KMS-11 (cell line): Measurements from ENCODE around the gene NR3C1.

ENCODE experiments used
- H2AFZ ChIP-seq: fragments of 200-600 bp; sonication (generic); 2 replicates; pipeline ENCODE4 v1.6.1; 2016; ENCODE audit warnings: antibody characterized with exemption, mixed run types, low read depth
- H3K27ac ChIP-seq: fragments of 200-600 bp; sonication (generic); 2 replicates; pipeline ENCODE4 v1.6.1; 2016; ENCODE audit warnings: mild to moderate bottlenecking, mixed run types
- H3K27me3 ChIP-seq: fragments of 200-600 bp; sonication (generic); 2 replicates; pipeline ENCODE4 v1.6.1; 2017; ENCODE audit warnings: mild to moderate bottlenecking, low read depth, mixed run types, moderate library complexity; ENCODE audit not compliant: insufficient read depth
- H3K36me3 ChIP-seq: fragments of 200-600 bp; sonication (generic); 2 replicates; pipeline ENCODE4 v1.6.1; 2017; ENCODE audit warnings: mild to moderate bottlenecking, mixed run types; ENCODE audit not compliant: insufficient read depth
- H3K4me1 ChIP-seq: fragments of 200-600 bp; sonication (generic); 2 replicates; pipeline ENCODE4 v1.6.1; 2016; ENCODE audit warnings: mild to moderate bottlenecking, low read depth, mixed run types; ENCODE audit not compliant: poor library complexity, severe bottlenecking
- H3K4me2 ChIP-seq: fragments of 200-600 bp; sonication (generic); 2 replicates; pipeline ENCODE4 v1.7.0; 2016; ENCODE audit warnings: mild to moderate bottlenecking, mixed run types
- H3K4me3 ChIP-seq: fragments of 200-600 bp; sonication (generic); IDR thresholded peaks from 2 replicates; pipeline ENCODE4 v1.6.1; 2017; ENCODE audit warnings: low read depth, low read length, mixed read lengths; ENCODE audit not compliant: insufficient read depth
- H3K79me2 ChIP-seq: fragments of 200-600 bp; sonication (generic); 2 replicates; pipeline ENCODE4 v1.6.1; 2016; ENCODE audit warnings: low read depth, mixed run types; ENCODE audit not compliant: insufficient read depth
- H3K9ac ChIP-seq: fragments of 200-600 bp; sonication (generic); 2 replicates; pipeline ENCODE4 v1.6.1; 2016; ENCODE audit warnings: mild to moderate bottlenecking, mixed run types
- H4K20me1 ChIP-seq: fragments of 200-600 bp; sonication (generic); 2 replicates; pipeline ENCODE4 v1.6.1; 2016; ENCODE audit warnings: mild to moderate bottlenecking, mixed run types; ENCODE audit not compliant: insufficient read depth
- CTCF ChIP-seq: fragments of 200-600 bp; sonication (generic); conservative IDR thresholded peaks from 2 replicates; pipeline ENCODE4 v1.6.1; 2017; ENCODE audit warnings: low read depth, mild to moderate bottlenecking, antibody characterized with exemption, low read length, moderate library complexity, mixed read lengths

Gene NR3C1

DNA sequence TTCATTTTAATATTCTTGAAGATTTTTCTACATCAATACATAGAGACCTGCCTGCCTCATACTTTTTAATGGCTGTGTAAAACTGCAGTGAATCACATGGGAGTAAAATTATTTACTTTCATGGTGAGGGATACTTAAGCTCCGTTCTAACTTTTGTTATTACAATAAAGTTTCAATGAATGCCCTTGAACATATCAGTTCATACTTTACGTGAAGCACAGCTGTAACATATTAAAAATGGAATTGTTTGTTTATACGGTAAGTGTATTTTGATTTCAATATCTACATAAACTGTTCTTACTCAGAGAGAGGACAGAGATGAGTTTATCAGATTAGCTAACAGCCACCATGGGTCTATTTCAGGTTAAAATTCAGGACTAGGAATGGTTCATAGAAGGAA, 155.1 kb downstream of the NR3C1 start:
- Histone ChIP-seq H3K9ac (no peak overlapping the region), H3K79me2 (no peaks in the 10 kb centered on the region), H3K4me3 (no peak overlapping the region), H3K36me3 (no peaks in the 10 kb centered on the region), H3K27ac (no peak overlapping the region), H3K4me2 (no peak overlapping the region), H3K4me1 (peaks cover 11% of the 10 kb centered on the region), H4K20me1 (no peaks in the 10 kb centered on the region), H3K27me3 (no peaks in the 10 kb centered on the region), H2AFZ (no peak overlapping the region)
- TF ChIP-seq CTCF, result no peak

DNA sequence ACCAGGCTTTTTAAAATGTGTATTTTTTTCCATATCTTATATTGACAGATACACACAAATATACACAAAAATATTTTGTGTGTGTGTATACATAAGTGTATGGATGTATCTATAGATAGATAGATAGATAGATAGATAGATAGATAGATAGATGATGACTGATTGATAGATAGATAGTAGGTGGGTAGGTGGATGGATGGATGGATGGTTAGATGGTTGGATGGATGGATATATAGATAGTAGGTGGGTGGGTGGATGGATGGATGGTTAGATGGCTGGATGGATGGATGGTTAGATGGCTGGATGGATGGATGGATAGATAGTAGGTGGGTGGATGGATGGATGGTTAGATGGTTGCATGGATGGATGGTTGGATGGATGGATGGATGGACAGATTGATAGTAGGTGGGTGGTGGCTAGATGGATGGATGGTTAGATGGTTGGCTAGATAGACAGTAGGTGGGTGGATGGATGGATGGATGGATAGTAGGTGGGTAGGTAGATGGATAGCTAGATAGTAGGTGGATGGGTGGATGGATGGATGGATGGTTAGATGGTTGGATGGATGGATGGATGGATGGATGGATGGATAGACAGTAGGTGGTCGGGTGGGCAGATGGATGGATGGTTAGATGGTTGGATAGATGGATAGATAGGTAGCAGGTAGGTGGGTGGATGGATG, 156.2 kb downstream of the NR3C1 start:
- no peaks in the 10 kb centered on the region for H3K36me3 ChIP-seq
- TF ChIP-seq CTCF, result no peak
- no peak overlapping the region for H3K4me2 ChIP-seq
- H3K27ac ChIP-seq, result no peak overlapping the region
- no peak overlapping the region for H3K9ac ChIP-seq
- H3K4me3 ChIP-seq, result no peak overlapping the region
- H3K27me3 ChIP-seq, result no peaks in the 10 kb centered on the region
- peaks cover 11% of the 10 kb centered on the region for H3K4me1 ChIP-seq
- H3K79me2 ChIP-seq, result no peaks in the 10 kb centered on the region
- no peaks in the 10 kb centered on the region for H4K20me1 ChIP-seq
- no peak overlapping the region for H2AFZ ChIP-seq

GRCh38 chr5:143245929-143246561, 157.4 kb downstream of the NR3C1 start:
- no peak overlapping the region for H3K4me2 ChIP-seq
- H2AFZ ChIP-seq, result no peak overlapping the region
- H3K27ac ChIP-seq, result no peak overlapping the region

DNA sequence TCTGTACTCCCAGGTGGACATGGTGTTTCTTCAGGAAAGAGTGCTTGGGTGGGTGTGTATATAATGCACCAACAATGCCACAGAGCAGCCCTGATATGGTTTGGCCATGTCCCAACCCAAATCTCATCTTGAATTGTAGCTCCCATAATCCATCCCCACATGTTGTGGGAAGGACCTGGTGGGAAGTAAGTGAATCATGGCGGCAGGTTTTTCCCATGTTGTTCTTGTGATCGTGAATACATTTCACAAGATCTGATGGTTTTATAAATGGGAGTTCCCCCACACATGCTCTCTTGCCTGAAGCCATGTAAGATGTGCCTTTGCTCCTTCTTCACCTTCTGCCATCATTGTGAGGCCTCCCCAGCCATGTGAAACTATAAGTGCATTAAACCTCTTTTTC, 158.5 kb downstream of the NR3C1 start:
- no peak overlapping the region for H3K27ac ChIP-seq
- no peak overlapping the region for H3K9ac ChIP-seq
- TF ChIP-seq CTCF, result no peak
- no peaks in the 10 kb centered on the region for H3K79me2 ChIP-seq
- no peaks in the 10 kb centered on the region for H3K36me3 ChIP-seq
- no peak overlapping the region for H3K4me3 ChIP-seq
- H3K27me3 ChIP-seq, result no peaks in the 10 kb centered on the region
- H2AFZ ChIP-seq, result no peak overlapping the region
- H3K4me2 ChIP-seq, result no peak overlapping the region
- H4K20me1 ChIP-seq, result no peaks in the 10 kb centered on the region
- H3K4me1 ChIP-seq, result no peaks in the 10 kb centered on the region

More at GRCh38 chr5:143245929-143246561, 157.4 kb downstream of the NR3C1 start:
- Histone ChIP-seq H3K9ac (no peak overlapping the region), H3K36me3 (no peaks in the 10 kb centered on the region), H3K4me1 (peaks cover 5% of the 10 kb centered on the region), H3K79me2 (no peaks in the 10 kb centered on the region), H4K20me1 (no peaks in the 10 kb centered on the region), H3K4me3 (no peak overlapping the region), H3K27me3 (no peaks in the 10 kb centered on the region)
- no peak for TF ChIP-seq CTCF
